ENCODE data around the gene MYEOV. TPM values are rescaled to one million over a fixed set of nuclear protein-coding genes. Genes with fewer than 3 reads are reported as not detected.

Gene MYEOV
- total and polyA plus RNA-seq, 2 of the 8 experiments (the other 6 are each of a cell fraction or from before 2014, with no cell fraction given): 0.44 to 0.67 TPM

DNA sequence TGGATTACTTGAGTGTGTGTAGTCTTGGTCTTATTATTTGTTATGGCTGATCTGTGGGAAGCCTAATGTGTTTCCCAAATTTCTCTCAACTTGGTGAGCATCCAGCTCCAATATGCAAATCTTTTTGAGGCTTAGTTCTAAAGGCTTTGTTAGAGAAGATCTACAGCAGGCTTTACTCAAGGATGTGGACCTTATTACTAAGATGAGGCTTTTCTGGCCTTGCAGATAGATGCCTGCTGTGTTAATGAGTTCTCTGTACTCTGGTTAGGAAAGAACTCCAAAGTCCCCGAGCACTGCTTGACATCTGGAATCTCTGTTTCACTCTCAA is 24.1 kb downstream of the MYEOV start:
- H3K56ac ChIP-seq (replicated peaks; ENCODE audit: insufficient read length, low read depth, low read length): no peak overlapping the region
- no peak overlapping the region for H3K14ac ChIP-seq (ENCODE audit: insufficient read length)
- H2AK5ac ChIP-seq (ENCODE audit: low read depth, low read length): no peak overlapping the region
- H3K36me3 ChIP-seq (ENCODE audit: control insufficient read depth in 2 of 4, insufficient read depth in 4 of 4, low read length in 3 of 4): no peaks in the 10 kb centered on the region
- no peaks in the 10 kb centered on the region; a peak in 1 of 7 replicates for H3K27me3 ChIP-seq (replicated peaks in 1 of 4; ENCODE audit: control insufficient read depth in 3 of 4, extremely low read depth in 1 of 4, insufficient read depth in 3 of 4, low read length in 3 of 4)
- H3K4me2 ChIP-seq (ENCODE audit: insufficient read depth in 1 of 2, low read depth in 2 of 2, low read length in 2 of 2): no peak overlapping the region
- no peak overlapping the region for H3K9ac ChIP-seq (replicated peaks in 1 of 4; ENCODE audit: extremely low read depth in 1 of 4, low read depth in 3 of 4, low read length in 3 of 4)
- ChIA-PET CTCF (ENCODE audit: partially characterized antibody) (interaction anchor here (1.1 kb wide), 1 partner anchor 16 kb away, joined by 3 read pairs; no protein-coding TSS in a partner anchor), POLR2A (ENCODE audit: partially characterized antibody) (no interaction called here)
- no peak overlapping the region for H3K4me3 ChIP-seq (ENCODE audit: extremely low read depth in 1 of 4, insufficient read depth in 2 of 4, low read depth in 3 of 4, low read length in 4 of 4)
- no peak overlapping the region for H2BK20ac ChIP-seq (ENCODE audit: low read length)
- no peak overlapping the region for H3K23ac ChIP-seq (ENCODE audit: insufficient read length)
- 91% methylated on average over 1 of the region's 1 CpG; no CpG with 5 or more reads in 1 of the 2 experiments for WGBS, 2 experiments (ENCODE audit: extremely low coverage in 1 of 2, insufficient coverage in 1 of 2, insufficient read length in 1 of 2, insufficient replicate concordance in 2 of 2, low coverage in 1 of 2, low lambda C conversion rate in 2 of 2, missing lambda C conversion rate in 1 of 2)
- no peak overlapping the region for H2BK120ac ChIP-seq (replicated peaks; ENCODE audit: low read depth, low read length)
- H3K4me1 ChIP-seq (replicated peaks in 1 of 4; ENCODE audit: control insufficient read depth in 3 of 4, insufficient read depth in 4 of 4, low read length in 3 of 4): peaks cover 0 to 5% (median 1%) of the 10 kb centered on the region in 4 experiments; a peak in 2 of 7 replicates
- DNase-seq (ENCODE audit: low read depth in 1 of 2, low spot score in 2 of 2): no peak
- H2BK5ac ChIP-seq (ENCODE audit: low read depth, low read length): no peak overlapping the region
- no peak overlapping the region for H4K8ac ChIP-seq (ENCODE audit: extremely low read depth, insufficient read depth, low read length)
- no peak overlapping the region for H2AFZ ChIP-seq (ENCODE audit: low read length)
- TF ChIP-seq TEAD4 (IDR thresholded peaks at IDR 0.05; ENCODE audit: low read depth, low read length) (no peak), SP4 (IDR thresholded peaks at IDR 0.05; ENCODE audit: low read length) (no peak), JUND (IDR thresholded peaks at IDR 0.05; ENCODE audit: low read length) (no peak), RFX5 (IDR thresholded peaks at IDR 0.05; ENCODE audit: borderline replicate concordance, low read depth, low read length) (no peak), KDM1A (IDR thresholded peaks at IDR 0.05; ENCODE audit: borderline replicate concordance, low read length) (no peak), CHD1 (IDR thresholded peaks at IDR 0.05; ENCODE audit: low read depth, low read length) (no peak), SRF (IDR thresholded peaks at IDR 0.05; ENCODE audit: low read depth, low read length) (no peak), SIX5 (IDR thresholded peaks at IDR 0.05; ENCODE audit: low read depth, low read length) (no peak), SAP30 (IDR thresholded peaks at IDR 0.05; ENCODE audit: insufficient read depth, insufficient replicate concordance, low read length) (no peak)
- H3K27ac ChIP-seq (ENCODE audit: low read depth, low read length): no peak overlapping the region
- no peaks in the 10 kb centered on the region for H3K79me1 ChIP-seq (ENCODE audit: low read depth, low read length)
- no peaks in the 10 kb centered on the region for H3K79me2 ChIP-seq (ENCODE audit: control insufficient read depth in 1 of 2, insufficient read depth in 2 of 2, low read length in 2 of 2)
- H3K9me3 ChIP-seq (ENCODE audit: insufficient read depth in 2 of 2, low read depth in 1 of 2, low read length in 1 of 2): no peaks in the 10 kb centered on the region
- no peak for FAIRE-seq
- no peak overlapping the region for H4K91ac ChIP-seq (replicated peaks; ENCODE audit: insufficient read length, low read length)
- no peak overlapping the region for H2BK15ac ChIP-seq (ENCODE audit: low read length)
- H2BK12ac ChIP-seq (ENCODE audit: low read depth, low read length): no peak overlapping the region
- no peak overlapping the region for H4K5ac ChIP-seq (ENCODE audit: insufficient read length, low read depth, low read length)
- no peaks in the 10 kb centered on the region for H4K20me1 ChIP-seq (replicated peaks in 1 of 2; ENCODE audit: control insufficient read depth in 1 of 2, insufficient read depth in 2 of 2, low read length in 2 of 2)
- H3K18ac ChIP-seq (ENCODE audit: extremely low read depth, low read length): no peak overlapping the region
- H3K23me2 ChIP-seq (ENCODE audit: low read depth, low read length): peaks cover 19% of the 10 kb centered on the region; the same call in 1 of the 2 replicates
- no peak overlapping the region for H3K4ac ChIP-seq (replicated peaks; ENCODE audit: insufficient read length, low read depth, low read length)

Data from H1 (cell line).